ENCODE results near the gene NUDT3. TPM values are rescaled to one million over a fixed set of nuclear protein-coding genes. Genes with fewer than 3 reads are reported as not detected.
"Not testable (repeated sequence)": the region's sequence is repeated elsewhere in the genome, so short reads cannot be mapped to it uniquely, and the experiment has no call there.

Gene NUDT3
- polyA plus RNA-seq, 3 donors, result 9.3 to 33.3 (median 10.9) TPM

DNA sequence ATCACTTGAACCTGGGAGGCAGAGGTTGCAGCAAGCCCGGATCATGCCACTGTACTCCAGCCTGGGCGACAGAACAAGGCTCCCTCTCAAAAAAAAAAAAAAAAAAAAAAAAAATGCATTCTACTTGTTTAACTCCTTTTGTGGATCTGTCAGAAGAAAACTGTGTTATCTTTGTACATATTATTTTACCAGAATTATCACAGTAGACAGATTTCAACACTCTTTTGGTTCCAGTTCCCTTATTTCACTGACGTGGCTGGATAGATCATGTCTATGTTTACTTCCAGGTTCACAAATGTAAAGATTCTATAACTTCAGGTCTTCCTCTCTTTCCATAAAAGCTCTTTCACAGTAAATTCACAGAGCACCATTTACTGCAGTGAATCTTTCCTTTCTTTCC, 18.4 kb downstream of the NUDT3 start:
- H3K79me2 ChIP-seq (ENCODE audit: insufficient read depth, low read length), result peaks cover 93% of the 10 kb centered on the region
- peaks cover 11 to 13% of the 10 kb centered on the region in 2 donors for H3K36me3 Mint-ChIP-seq
- no peaks in the 10 kb centered on the region for H3K9me3 ChIP-seq (replicated peaks in 1 of 2; ENCODE audit: control insufficient read depth in 1 of 2, insufficient read depth in 1 of 2, low read length in 2 of 2)
- H3K9ac ChIP-seq (ENCODE audit: insufficient read depth, low read length, poor library complexity, severe bottlenecking), result peak overlapping the region; percentile 37
- DNase-seq, result peak; percentile 70 to 93 (median 72)
- H3K9me3 Mint-ChIP-seq, result peaks cover 0 to 4% (median 0%) of the 10 kb centered on the region in 7 donors
- H3K4me2 ChIP-seq (replicated peaks; ENCODE audit: extremely low read depth, low read length, poor library complexity, severe bottlenecking), result peak overlapping the region; percentile 52
- H3K4me1 Mint-ChIP-seq, result peaks cover 41% of the 10 kb centered on the region
- TF ChIP-seq, protein P1, sequence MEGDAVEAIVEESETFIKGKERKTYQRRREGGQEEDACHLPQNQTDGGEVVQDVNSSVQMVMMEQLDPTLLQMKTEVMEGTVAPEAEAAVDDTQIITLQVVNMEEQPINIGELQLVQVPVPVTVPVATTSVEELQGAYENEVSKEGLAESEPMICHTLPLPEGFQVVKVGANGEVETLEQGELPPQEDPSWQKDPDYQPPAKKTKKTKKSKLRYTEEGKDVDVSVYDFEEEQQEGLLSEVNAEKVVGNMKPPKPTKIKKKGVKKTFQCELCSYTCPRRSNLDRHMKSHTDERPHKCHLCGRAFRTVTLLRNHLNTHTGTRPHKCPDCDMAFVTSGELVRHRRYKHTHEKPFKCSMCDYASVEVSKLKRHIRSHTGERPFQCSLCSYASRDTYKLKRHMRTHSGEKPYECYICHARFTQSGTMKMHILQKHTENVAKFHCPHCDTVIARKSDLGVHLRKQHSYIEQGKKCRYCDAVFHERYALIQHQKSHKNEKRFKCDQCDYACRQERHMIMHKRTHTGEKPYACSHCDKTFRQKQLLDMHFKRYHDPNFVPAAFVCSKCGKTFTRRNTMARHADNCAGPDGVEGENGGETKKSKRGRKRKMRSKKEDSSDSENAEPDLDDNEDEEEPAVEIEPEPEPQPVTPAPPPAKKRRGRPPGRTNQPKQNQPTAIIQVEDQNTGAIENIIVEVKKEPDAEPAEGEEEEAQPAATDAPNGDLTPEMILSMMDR (IDR thresholded peaks at IDR 0.05), result no peak
- intact Hi-C loops (cut with micrococcal nuclease), result no loop called here
- H3K27me3 Mint-ChIP-seq (ENCODE audit: low read depth in 3 of 3), result peaks cover 0 to 2% (median 0%) of the 10 kb centered on the region in 3 donors
- H4K20me1 ChIP-seq (ENCODE audit: insufficient read depth, low read length), result peaks cover 90% of the 10 kb centered on the region
- peak overlapping the region; percentile 64 to 94 for H3K27ac ChIP-seq (ENCODE audit: low read depth in 1 of 2, low read length in 2 of 2)
- peak overlapping the region in 1 of 7 donors; percentile 89 for H3K27ac Mint-ChIP-seq
- peak overlapping the region in 1 of 3 experiments; percentile 42 for H3K4me3 ChIP-seq (replicated peaks in 1 of 3; ENCODE audit: low read depth in 2 of 3, low read length in 3 of 3)
- no peak overlapping the region for H2AFZ ChIP-seq (ENCODE audit: insufficient read depth, low read depth, low read length, poor library complexity, severe bottlenecking)
- WGBS (ENCODE audit: insufficient coverage), result 20% methylated on average over 1 of the region's 3 CpGs
- peaks cover 0 to 4% of the 10 kb centered on the region in 2 donors for H3K36me3 ChIP-seq (replicated peaks in 1 of 2; ENCODE audit: control insufficient read depth in 1 of 2, insufficient read depth in 2 of 2, low read length in 2 of 2)
- H3K27me3 ChIP-seq (ENCODE audit: control insufficient read depth in 2 of 2, insufficient read depth in 2 of 2, low read length in 2 of 2), result no peaks in the 10 kb centered on the region
- peak overlapping the region in 1 of 2 donors; percentile 9 for H3K4me3 Mint-ChIP-seq
- H3K4me1 ChIP-seq (ENCODE audit: control insufficient read depth in 1 of 2, insufficient read depth in 2 of 2, low read length in 2 of 2), result peaks cover 50 to 56% of the 10 kb centered on the region in 2 donors

GRCh38 chr6:34373511-34373910, 19.0 kb downstream of the NUDT3 start:
- no peak overlapping the region for H3K9ac ChIP-seq (ENCODE audit: insufficient read depth, low read length, poor library complexity, severe bottlenecking)
- H3K27me3 ChIP-seq (ENCODE audit: control insufficient read depth in 2 of 2, insufficient read depth in 2 of 2, low read length in 2 of 2), result no peaks in the 10 kb centered on the region
- peak overlapping the region in 1 of 3 experiments; percentile 42 for H3K4me3 ChIP-seq (replicated peaks in 1 of 3; ENCODE audit: low read depth in 2 of 3, low read length in 3 of 3)
- DNase-seq, result no peak
- peaks cover 90% of the 10 kb centered on the region for H4K20me1 ChIP-seq (ENCODE audit: insufficient read depth, low read length)
- Mint-ChIP-seq H3K4me1 (peaks cover 39% of the 10 kb centered on the region), H3K27me3 (ENCODE audit: low read depth in 3 of 3) (peaks cover 0 to 2% (median 0%) of the 10 kb centered on the region in 3 donors), H3K4me3 (no peak overlapping the region), H3K36me3 (peaks cover 11 to 13% of the 10 kb centered on the region in 2 donors), H3K27ac (peak overlapping the region in 1 of 7 donors; percentile 89), H3K9me3 (peaks cover 0 to 4% (median 0%) of the 10 kb centered on the region in 7 donors)
- H2AFZ ChIP-seq (ENCODE audit: insufficient read depth, low read depth, low read length, poor library complexity, severe bottlenecking), result no peak overlapping the region
- peak overlapping the region; percentile 52 for H3K4me2 ChIP-seq (replicated peaks; ENCODE audit: extremely low read depth, low read length, poor library complexity, severe bottlenecking)
- no peaks in the 10 kb centered on the region for H3K9me3 ChIP-seq (replicated peaks in 1 of 2; ENCODE audit: control insufficient read depth in 1 of 2, insufficient read depth in 1 of 2, low read length in 2 of 2)
- WGBS (ENCODE audit: insufficient coverage), result no CpG with 5 or more reads among the region's 5 CpGs
- H3K27ac ChIP-seq (ENCODE audit: low read depth in 1 of 2, low read length in 2 of 2), result peak overlapping the region; percentile 64 to 94
- peaks cover 50 to 56% of the 10 kb centered on the region in 2 donors for H3K4me1 ChIP-seq (ENCODE audit: control insufficient read depth in 1 of 2, insufficient read depth in 2 of 2, low read length in 2 of 2)
- H3K36me3 ChIP-seq (replicated peaks in 1 of 2; ENCODE audit: control insufficient read depth in 1 of 2, insufficient read depth in 2 of 2, low read length in 2 of 2), result peaks cover 0 to 3% of the 10 kb centered on the region in 2 donors
- intact Hi-C loops (cut with micrococcal nuclease), result no loop called here
- peaks cover 93% of the 10 kb centered on the region for H3K79me2 ChIP-seq (ENCODE audit: insufficient read depth, low read length)
- TF ChIP-seq, protein P1 (IDR thresholded peaks at IDR 0.05), result no peak

DNA sequence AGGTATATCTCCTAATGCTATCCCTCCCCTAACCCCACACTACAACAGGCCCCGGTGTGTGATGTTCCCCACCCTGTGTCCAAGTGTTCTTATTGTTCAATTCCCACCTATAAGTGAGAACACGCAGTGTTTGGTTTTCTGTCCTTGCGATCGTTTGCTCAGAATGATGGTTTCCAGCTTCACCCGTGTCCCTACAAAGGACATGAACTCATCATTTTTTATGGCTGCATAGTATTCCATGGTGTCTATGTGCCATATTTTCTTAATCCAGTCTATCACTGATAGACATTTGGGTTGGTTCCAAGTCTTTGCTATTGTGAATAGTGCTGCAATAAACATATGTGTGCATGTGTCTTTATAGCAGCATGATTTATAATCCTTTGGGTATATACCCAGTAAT, 20.6 kb downstream of the NUDT3 start:
- H3K27ac ChIP-seq (ENCODE audit: low read depth in 1 of 2, low read length in 2 of 2); H3K4me3 ChIP-seq (replicated peaks in 1 of 3; ENCODE audit: low read depth in 2 of 3, low read length in 3 of 3); DNase-seq; H3K9ac ChIP-seq (ENCODE audit: insufficient read depth, low read length, poor library complexity, severe bottlenecking); H3K36me3 ChIP-seq (replicated peaks in 1 of 2; ENCODE audit: control insufficient read depth in 1 of 2, insufficient read depth in 2 of 2, low read length in 2 of 2); H3K4me3 Mint-ChIP-seq; H2AFZ ChIP-seq (ENCODE audit: insufficient read depth, low read depth, low read length, poor library complexity, severe bottlenecking); intact Hi-C loops (cut with micrococcal nuclease); H3K27me3 ChIP-seq (ENCODE audit: control insufficient read depth in 2 of 2, insufficient read depth in 2 of 2, low read length in 2 of 2); H3K9me3 ChIP-seq (replicated peaks in 1 of 2; ENCODE audit: control insufficient read depth in 1 of 2, insufficient read depth in 1 of 2, low read length in 2 of 2); H3K27me3 Mint-ChIP-seq (ENCODE audit: low read depth in 3 of 3); H3K9me3 Mint-ChIP-seq; H3K4me2 ChIP-seq (replicated peaks; ENCODE audit: extremely low read depth, low read length, poor library complexity, severe bottlenecking): not testable (repeated sequence)
- peaks cover 50 to 56% of the 10 kb centered on the region in 2 donors for H3K4me1 ChIP-seq (ENCODE audit: control insufficient read depth in 1 of 2, insufficient read depth in 2 of 2, low read length in 2 of 2)
- WGBS (ENCODE audit: insufficient coverage), result 100% methylated on average over 1 of the region's 5 CpGs
- Mint-ChIP-seq H3K36me3 (peaks cover 12 to 13% of the 10 kb centered on the region in 2 donors), H3K27ac (peak overlapping the region in 4 of 7 donors; percentile 26 to 88 (median 58)), H3K4me1 (peaks cover 43% of the 10 kb centered on the region)
- peaks cover 90% of the 10 kb centered on the region for H4K20me1 ChIP-seq (ENCODE audit: insufficient read depth, low read length)
- H3K79me2 ChIP-seq (ENCODE audit: insufficient read depth, low read length), result peaks cover 93% of the 10 kb centered on the region
